Measurements from ENCODE around the gene SAP30L. TPM values are rescaled to one million over a fixed set of nuclear protein-coding genes. Genes with fewer than 3 reads are reported as not detected.

SAP30L gene
- total RNA-seq, 1 donor from 2014 or later = 43.2 TPM

- H3K9me3 ChIP-seq = no peaks in the 10 kb centered on the region
- no peak overlapping the region for H3K4me3 ChIP-seq
- H3K36me3 ChIP-seq = no peaks in the 10 kb centered on the region
- DNase-seq (no peak), ATAC-seq (no peak)
- H3K27ac ChIP-seq = no peak overlapping the region
- no peak for TF ChIP-seq CTCF (IDR thresholded peaks at IDR 0.05)
- intact Hi-C loops (cut with DNase I) = no loop called here
- no peaks in the 10 kb centered on the region for H3K4me1 ChIP-seq
- H3K27me3 ChIP-seq = peaks cover 39% of the 10 kb centered on the region
Observed at GRCh38 chr5:154498994-154499393, 53.2 kb downstream of the SAP30L start.

- no peak for ATAC-seq
- no peak overlapping the region for H3K27ac ChIP-seq
- intact Hi-C loops (cut with DNase I) = no loop called here
- no peak overlapping the region for H3K4me3 ChIP-seq
- H3K36me3 ChIP-seq = no peaks in the 10 kb centered on the region
- H3K9me3 ChIP-seq = no peaks in the 10 kb centered on the region
- TF ChIP-seq CTCF (IDR thresholded peaks at IDR 0.05) = no peak
- peaks cover 17% of the 10 kb centered on the region for H3K27me3 ChIP-seq
- DNase-seq = peak; percentile 21
- no peaks in the 10 kb centered on the region for H3K4me1 ChIP-seq
Observed at GRCh38 chr5:154501566-154501965, 55.8 kb downstream of the SAP30L start.

- no peak overlapping the region for H3K27ac ChIP-seq
- no peaks in the 10 kb centered on the region for H3K4me1 ChIP-seq
- intact Hi-C loops (cut with DNase I) = no loop called here
- no peak for TF ChIP-seq CTCF (IDR thresholded peaks at IDR 0.05)
- no peak overlapping the region for H3K4me3 ChIP-seq
- H3K9me3 ChIP-seq = no peaks in the 10 kb centered on the region
- ATAC-seq (no peak), DNase-seq (no peak)
- H3K36me3 ChIP-seq = no peaks in the 10 kb centered on the region
- peaks cover 11% of the 10 kb centered on the region for H3K27me3 ChIP-seq
Observed at GRCh38 chr5:154502180-154502579, 56.4 kb downstream of the SAP30L start.

- ATAC-seq = no peak
- no peaks in the 10 kb centered on the region for H3K4me1 ChIP-seq
- H3K9me3 ChIP-seq = no peaks in the 10 kb centered on the region
- no peak overlapping the region for H3K27ac ChIP-seq
- intact Hi-C loops (cut with DNase I) = no loop called here
- no peaks in the 10 kb centered on the region for H3K36me3 ChIP-seq
- H3K27me3 ChIP-seq = no peaks in the 10 kb centered on the region
- TF ChIP-seq CTCF (IDR thresholded peaks at IDR 0.05) = no peak
- no peak for DNase-seq
- H3K4me3 ChIP-seq = no peak overlapping the region
Observed at GRCh38 chr5:154503698-154504039, 57.9 kb downstream of the SAP30L start.

GRCh38 chr5:154505567-154505966 lies 59.8 kb downstream of the SAP30L start:
- ATAC-seq (no peak), DNase-seq (peak; percentile 32)
- Histone ChIP-seq H3K4me1 (no peaks in the 10 kb centered on the region), H3K27ac (no peak overlapping the region), H3K4me3 (no peak overlapping the region), H3K36me3 (no peaks in the 10 kb centered on the region), H3K9me3 (no peaks in the 10 kb centered on the region), H3K27me3 (no peaks in the 10 kb centered on the region)
- intact Hi-C loops (cut with DNase I) = no loop called here
- no peak for TF ChIP-seq CTCF (IDR thresholded peaks at IDR 0.05)

- Histone ChIP-seq H3K27me3 (no peaks in the 10 kb centered on the region), H3K9me3 (no peaks in the 10 kb centered on the region), H3K27ac (no peak overlapping the region), H3K36me3 (no peaks in the 10 kb centered on the region), H3K4me1 (no peaks in the 10 kb centered on the region), H3K4me3 (no peak overlapping the region)
- TF ChIP-seq CTCF (IDR thresholded peaks at IDR 0.05) = no peak
- intact Hi-C loops (cut with DNase I) = no loop called here
- DNase-seq = peak; percentile 21
- no peak for ATAC-seq
Observed at GRCh38 chr5:154506049-154506715, 60.4 kb downstream of the SAP30L start.

Data from upper lobe of right lung (tissue), 1 donor.